ENCODE data around the gene OR7D4.
"Not testable (repeated sequence)": the region's sequence is repeated elsewhere in the genome, so short reads cannot be mapped to it uniquely, and the experiment has no call there.

OR7D4 gene

DNA sequence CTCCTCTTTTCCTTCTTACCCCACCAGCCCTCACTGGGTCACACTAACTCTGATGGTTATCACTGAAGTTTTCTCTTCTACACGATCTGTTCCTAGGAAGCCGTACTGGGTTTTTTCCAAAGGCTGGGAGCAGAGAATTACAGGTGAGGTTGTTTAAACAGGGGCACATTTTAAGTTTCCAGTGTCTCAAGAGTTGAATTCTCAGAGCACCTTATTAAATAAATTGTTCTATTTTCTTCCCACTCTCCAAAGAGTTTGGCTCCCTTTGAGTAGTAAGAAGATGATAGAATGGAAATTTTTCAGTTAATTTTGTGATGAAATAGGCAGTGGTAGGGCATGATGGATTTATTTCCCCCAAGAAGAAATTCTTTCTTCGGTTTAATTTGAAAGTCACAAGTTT lies at the start of gene OR7D4:
TSS of gene OR7D4 (minus strand) at position 101 of the 400 bp plus-strand sequence. CDS start 4,752 bp downstream, outside the sequence.
- DNase-seq (ENCODE audit: low read depth) = no peak

DNA sequence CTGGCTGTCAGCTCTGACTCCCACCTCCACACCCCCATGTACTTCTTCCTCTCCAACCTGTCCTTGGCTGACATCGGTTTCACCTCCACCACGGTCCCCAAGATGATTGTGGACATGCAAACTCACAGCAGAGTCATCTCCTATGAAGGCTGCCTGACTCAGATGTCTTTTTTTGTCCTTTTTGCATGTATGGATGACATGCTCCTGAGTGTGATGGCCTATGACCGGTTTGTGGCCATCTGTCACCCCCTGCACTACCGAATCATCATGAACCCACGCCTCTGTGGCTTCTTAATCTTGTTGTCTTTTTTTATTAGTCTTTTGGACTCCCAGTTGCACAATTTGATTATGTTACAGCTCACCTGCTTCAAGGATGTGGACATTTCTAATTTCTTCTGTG lies 31.8 kb upstream of the OR7D4 start:
- no peak for DNase-seq (ENCODE audit: low read depth)

DNA sequence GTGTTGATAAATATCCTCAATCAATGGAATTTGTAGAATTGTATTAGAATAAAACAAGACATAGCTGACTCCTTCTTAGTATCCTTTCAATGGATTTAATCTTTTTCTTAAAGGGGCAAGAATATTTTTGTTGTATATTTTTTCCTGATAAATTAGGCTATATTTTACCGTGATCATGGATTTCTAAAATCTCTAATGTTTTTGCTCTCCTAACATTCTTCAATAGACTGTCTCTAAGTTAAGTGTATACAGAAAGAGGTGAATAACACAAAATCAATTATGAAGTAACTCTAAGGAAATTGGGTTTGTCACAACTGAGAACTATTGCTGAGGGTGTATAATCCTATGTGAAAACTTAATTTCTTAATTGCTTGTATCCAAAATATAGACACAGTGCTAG lies 31.2 kb upstream of the OR7D4 start, which contains the start of gene OR7E24:
TSS of gene OR7E24 (plus strand) at position 301 of the 400 bp plus-strand sequence. CDS start 114 bp downstream, outside the sequence.
- no peak for DNase-seq (ENCODE audit: low read depth)

DNA sequence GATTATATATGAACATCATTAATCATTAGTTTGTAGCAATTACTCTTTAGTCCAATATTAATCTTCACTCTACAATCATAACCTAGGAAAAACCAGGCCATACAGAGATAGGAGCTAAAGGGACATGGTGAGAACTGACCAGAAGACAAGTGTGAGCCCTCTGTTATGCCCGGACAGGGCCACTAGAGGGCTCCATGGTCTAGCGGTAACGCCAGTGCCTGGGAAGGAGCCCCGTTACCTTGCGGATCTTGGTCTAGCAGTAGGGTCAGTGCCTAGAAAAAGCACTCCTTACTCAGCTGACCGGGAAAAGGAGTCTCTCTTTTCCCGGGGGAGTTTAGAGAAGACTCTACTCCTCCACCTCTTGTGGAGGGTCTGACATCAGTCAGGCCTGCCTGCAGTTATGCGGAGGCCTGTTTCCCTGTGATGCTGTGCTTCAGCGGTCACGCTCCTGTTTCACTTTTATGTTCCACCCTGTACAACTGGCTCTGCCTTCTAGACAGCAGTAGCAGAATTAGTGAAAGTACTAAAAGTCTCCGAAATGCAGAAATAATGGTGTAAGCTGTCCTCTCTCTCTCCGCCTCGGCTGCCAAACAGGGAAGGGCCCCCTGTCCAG lies 13.8 kb downstream of the OR7D4 start:
- peak; percentile 10 for DNase-seq (ENCODE audit: low read depth)

DNA sequence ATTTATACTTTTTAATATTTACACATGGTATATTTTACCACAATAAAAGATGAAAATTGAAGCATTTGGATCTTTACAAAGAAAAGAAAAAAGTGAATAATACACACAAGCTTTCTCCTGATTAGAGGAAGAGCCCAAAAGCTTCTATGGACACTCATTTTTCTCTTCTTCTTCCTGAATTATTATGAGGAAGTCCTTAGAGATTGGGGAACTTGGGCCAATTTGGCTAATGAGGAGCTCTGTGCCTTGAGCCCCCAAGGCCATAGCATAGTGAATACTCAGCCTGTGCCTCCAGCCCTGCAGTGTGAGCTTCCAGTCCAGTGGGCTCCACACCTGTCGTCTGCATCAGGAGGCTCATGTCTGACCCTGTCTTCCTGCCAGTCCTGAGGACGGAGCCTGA lies 21.3 kb downstream of the OR7D4 start:
- not testable (repeated sequence) for DNase-seq (ENCODE audit: low read depth)

DNA sequence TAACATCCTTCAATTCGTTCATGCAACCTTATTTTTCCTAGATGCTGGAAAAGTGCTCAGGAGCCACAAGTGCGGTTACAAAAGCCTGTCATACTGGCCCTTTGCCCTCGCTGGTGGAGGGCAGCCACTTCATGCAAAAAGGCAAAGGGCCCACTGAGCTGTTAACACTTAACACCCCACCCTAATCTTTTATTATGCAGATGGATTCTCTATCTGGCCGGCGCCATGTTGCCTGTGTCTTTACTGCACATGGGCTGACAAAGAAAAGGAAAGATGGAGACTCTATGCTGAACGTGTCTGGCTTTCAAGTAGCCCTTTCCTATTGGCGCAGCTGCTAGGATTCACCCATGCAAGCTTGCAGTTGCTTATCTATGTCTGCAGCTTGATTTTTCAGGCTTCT lies 29.9 kb downstream of the OR7D4 start:
- DNase-seq (ENCODE audit: low read depth) = no peak

DNA sequence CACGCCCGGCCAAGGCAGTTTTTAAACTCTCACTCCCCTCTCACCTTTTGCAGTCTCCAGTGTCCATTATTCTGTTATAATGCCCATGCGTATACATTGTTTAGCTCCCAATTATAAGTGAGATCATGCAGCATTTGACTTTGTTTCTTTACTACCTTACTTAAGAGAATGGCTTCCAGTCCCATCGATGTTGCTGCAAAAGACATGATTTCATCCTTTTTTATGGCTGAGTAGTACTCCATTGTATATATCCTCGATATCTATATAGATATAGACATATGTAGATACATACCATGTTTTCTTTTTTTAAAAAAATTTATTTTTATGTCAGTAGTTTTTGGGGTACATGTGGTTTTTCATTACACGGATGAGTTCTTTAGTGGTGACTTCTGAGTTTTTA lies 32.2 kb downstream of the OR7D4 start:
- DNase-seq (ENCODE audit: low read depth) = no peak

DNA sequence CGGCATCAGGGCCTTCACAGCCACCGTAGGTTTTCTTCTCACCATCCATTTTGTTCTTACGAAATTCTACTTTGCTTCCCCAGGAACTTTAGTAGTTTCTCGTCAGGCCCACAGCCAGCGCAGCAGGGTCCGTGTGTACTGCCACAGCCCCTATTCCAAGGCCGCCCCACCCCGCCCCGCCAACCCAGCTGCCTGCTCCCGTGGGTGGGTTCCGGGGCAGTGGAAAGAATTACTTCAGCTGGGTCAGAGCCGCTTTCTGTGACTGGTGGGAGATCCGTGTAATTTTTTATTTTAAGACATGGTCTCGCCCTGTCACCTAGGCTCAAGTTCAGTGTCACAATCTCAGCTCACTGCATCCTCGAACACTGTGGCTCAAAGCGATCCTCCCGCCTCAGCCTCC lies 36.4 kb downstream of the OR7D4 start:
- DNase-seq (ENCODE audit: low read depth) = no peak

DNA sequence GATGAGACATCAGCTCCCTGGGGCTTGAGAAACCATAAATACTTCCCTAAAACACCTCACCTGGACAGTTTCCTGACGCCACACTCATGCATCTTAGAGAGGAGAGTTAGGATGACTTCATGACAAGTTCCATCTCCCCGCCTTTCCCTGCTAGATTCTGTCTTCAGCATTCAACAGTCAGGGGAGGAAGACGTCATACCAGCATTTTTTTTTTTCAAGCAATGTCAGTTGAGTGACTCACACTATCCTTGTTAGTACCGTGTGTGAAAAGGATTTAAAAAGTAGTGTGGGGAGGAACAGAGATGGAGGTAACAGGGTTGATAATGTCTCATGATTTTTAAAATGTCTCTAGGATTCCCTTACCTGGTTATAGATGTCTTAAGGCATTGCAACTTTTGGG lies 40.5 kb downstream of the OR7D4 start, which contains the start of gene OR7D2:
TSS of gene OR7D2 (plus strand) at position 79 of the 400 bp plus-strand sequence. CDS start 6,803 bp downstream, outside the sequence.
- no peak for DNase-seq (ENCODE audit: low read depth)

DNA sequence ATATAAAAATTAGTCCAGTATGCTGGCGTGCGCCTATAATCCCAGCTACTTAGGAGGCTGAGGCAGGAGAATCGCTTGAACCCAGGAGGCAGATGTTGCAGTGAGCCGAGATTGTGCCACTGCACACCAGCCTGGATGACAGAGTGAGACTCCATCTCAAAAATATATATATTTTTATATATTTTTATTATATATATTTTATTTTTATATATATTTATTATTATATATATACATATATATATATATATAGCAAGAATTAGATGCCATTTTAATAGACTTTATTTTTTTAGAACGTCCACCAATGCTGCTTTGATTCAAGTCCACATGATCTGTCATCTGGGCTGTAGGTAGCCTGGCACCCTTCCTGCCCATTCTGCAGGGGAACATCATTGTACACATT lies 44.1 kb downstream of the OR7D4 start:
- no peak for DNase-seq (ENCODE audit: low read depth)

DNA sequence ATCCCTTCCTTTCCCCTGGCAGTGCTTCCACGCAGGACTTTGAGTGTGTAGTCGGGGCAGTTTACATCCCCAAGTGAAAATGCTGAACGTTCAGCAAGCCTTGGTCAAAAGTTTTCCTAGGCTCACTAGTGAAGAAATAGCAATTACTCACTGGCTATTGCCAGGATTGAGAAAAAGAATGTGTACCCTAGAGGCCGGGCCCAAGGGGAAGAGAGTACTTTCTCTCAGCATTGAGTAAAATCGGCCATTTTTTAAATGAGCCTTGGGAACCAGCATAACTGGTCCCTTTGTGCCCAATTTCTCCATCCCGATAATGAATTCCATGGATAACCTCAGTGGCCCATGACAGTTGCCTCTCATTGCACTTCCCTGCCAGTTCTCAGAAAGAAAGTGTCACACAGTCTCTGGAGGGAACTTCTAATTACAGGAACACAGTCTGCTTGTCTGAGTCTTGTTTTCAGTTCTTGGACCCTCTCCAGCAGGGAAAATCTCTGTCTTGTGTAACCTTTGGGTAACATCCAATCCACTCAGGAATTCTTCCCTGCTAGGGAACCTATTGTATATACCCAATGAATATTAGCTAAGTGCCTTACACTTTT lies 47.9 kb downstream of the OR7D4 start:
- DNase-seq (ENCODE audit: low read depth) = no peak

DNA sequence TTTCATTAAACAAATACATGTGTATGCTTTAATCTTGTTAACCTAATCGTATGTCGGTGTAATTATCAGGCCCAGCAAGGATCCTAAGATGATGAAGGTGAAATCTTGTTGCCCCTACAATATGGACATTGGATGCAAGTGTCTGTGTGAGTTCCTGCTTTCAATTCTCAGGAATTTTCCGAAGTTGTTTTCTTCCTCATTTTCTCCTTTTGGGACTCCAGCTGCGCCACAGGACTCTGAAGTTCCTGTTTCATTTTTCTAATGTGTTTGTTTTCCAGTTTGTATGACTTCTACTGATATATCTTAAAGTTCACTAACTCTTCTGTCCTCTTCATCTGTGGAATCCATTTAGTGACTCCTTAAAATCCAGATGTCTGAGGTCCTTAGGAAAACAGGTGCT lies 52.5 kb downstream of the OR7D4 start:
- no peak for DNase-seq (ENCODE audit: low read depth)

DNA sequence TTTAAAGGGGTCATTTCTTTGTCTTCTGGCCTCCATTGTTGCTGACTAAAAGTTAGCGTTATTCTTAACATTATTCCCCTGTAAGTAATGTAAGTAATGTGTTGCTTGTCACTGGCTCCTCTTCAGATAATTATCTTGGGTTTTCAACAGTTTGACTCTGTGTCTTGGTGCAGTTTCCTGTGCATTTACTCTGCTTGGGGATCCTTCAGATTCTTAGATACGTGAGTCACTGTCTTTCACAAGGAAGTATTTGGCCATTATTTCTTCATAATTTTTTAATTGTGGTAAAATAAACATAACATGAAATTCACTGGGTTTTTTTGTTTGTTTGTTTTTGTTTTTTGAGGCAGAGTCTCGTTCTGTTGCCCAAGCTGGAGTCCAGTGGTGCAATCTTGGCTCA lies 54.1 kb downstream of the OR7D4 start:
- no peak for DNase-seq (ENCODE audit: low read depth)

DNA sequence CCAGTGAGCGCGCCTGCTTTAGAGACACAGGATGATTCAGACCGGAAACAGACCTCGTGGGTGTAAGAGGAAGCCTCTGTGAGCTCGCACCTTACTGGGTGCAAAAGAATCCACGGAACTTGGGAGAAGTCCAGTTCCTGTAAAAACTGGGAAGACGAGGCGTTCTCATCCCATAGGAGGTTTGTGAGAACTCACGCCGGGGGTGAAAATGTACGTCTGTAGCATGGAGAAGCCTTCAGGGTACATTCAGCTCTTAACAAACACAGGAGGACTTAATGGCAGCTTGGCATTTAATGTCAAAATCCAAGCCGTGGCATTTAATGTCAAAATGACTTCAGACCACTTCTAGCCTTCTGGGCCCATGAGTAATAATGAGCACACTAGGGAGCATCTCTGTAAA lies 58.0 kb downstream of the OR7D4 start:
- no peak for DNase-seq (ENCODE audit: low read depth)

Measured in stimulated activated CD8-positive, alpha-beta memory T cell treated with anti-CD3 and anti-CD28 coated beads, Interleukin-15, amount 100 ng/mL, for 24 hours (primary cell).